Bone marrow (tissue), 2 donors: Measurements from ENCODE around the gene BEND6.
A peak's percentile ranks its signal among the peaks of the same experiment; 100 is the strongest.
"Not testable (repeated sequence)": the region's sequence is repeated elsewhere in the genome, so short reads cannot be mapped to it uniquely, and the experiment has no call there.

ENCODE experiments used
- DNase-seq, 2 donors: peaks; one replicate each; lab custom pipeline; 2025; lab: John Stamatoyannopoulos, UW

Gene BEND6

GRCh38 chr6:57035549-57035948 lies 80.6 kb downstream of the BEND6 start:
- DNase-seq, result no peak

GRCh38 chr6:57038906-57039305 lies 84.0 kb downstream of the BEND6 start:
- DNase-seq, result no peak

- DNase-seq, result no peak
These were observed 85.1 kb downstream of the BEND6 start for GRCh38 chr6:57040011-57040410.

GRCh38 chr6:57044061-57044460 lies 89.2 kb downstream of the BEND6 start:
- not testable (repeated sequence) for DNase-seq

GRCh38 chr6:57044568-57044967 lies 89.7 kb downstream of the BEND6 start:
- no peak for DNase-seq

GRCh38 chr6:57046332-57047256 lies 91.7 kb downstream of the BEND6 start, which contains the start of gene KIAA1586:
Gene KIAA1586, plus strand, starts transcription at chr6:57046693. Its CDS starts 63 bp downstream, at chr6:57046756.
- peak; percentile 43 to 64 for DNase-seq

GRCh38 chr6:57047257-57047585 lies 92.3 kb downstream of the BEND6 start:
- DNase-seq, result not testable (repeated sequence)

GRCh38 chr6:57047859-57048258 lies 93.0 kb downstream of the BEND6 start:
- DNase-seq, result not testable (repeated sequence)

- DNase-seq, result no peak
These were observed 93.7 kb downstream of the BEND6 start for GRCh38 chr6:57048577-57048976.

GRCh38 chr6:57063847-57064246 lies 108.9 kb downstream of the BEND6 start:
- DNase-seq, result no peak

- no peak for DNase-seq
These were observed 109.9 kb downstream of the BEND6 start for GRCh38 chr6:57064809-57065208.

GRCh38 chr6:57068061-57068460 lies 113.2 kb downstream of the BEND6 start:
- no peak for DNase-seq

GRCh38 chr6:57069228-57069627 lies 114.3 kb downstream of the BEND6 start:
- DNase-seq, result no peak

- DNase-seq, result no peak
These were observed 115.0 kb downstream of the BEND6 start for GRCh38 chr6:57069920-57070331.

- DNase-seq, result no peak
These were observed 117.2 kb downstream of the BEND6 start for GRCh38 chr6:57072108-57072507.

GRCh38 chr6:57074383-57074782 lies 119.5 kb downstream of the BEND6 start:
- no peak for DNase-seq

- DNase-seq, result no peak
These were observed 120.2 kb downstream of the BEND6 start for GRCh38 chr6:57075092-57075491.
